Calu3 (cell line): Measurements from ENCODE around the gene CD9. TPM values are rescaled to one million over a fixed set of nuclear protein-coding genes. Genes with fewer than 3 reads are reported as not detected.

ENCODE experiments used
- BruUV-seq: library from RNA; stranded (reverse); fragments of 400-500 nt; replicated peaks from 2 replicates; lab custom pipeline; 2021; lab: Mats Ljungman, UMichigan
- CTCF ChIA-PET: fragments of 300-600 bp; sonication (Branson Sonifier 250); formaldehyde crosslinking; loops from one replicate; lab custom pipeline; 2022; ENCODE audit warnings: antibody characterized with exemption; lab: Charles Lee
- DNase-seq: peaks from one replicate; pipeline ENCODE4 v3.0.0; 2022
- H3K27ac Mint-ChIP-seq: one replicate; pipeline ENCODE4 v1.8.0; 2022; ENCODE audit warnings: mixed read lengths; ENCODE audit not compliant: unreplicated experiment
- H3K27me3 Mint-ChIP-seq: one replicate; pipeline ENCODE4 v1.8.0; 2022; ENCODE audit warnings: mixed read lengths; ENCODE audit not compliant: unreplicated experiment
- H3K36me3 Mint-ChIP-seq: one replicate; pipeline ENCODE4 v1.8.0; 2022; ENCODE audit warnings: mild to moderate bottlenecking, moderate library complexity, mixed read lengths; ENCODE audit not compliant: insufficient read depth, unreplicated experiment
- H3K4me1 Mint-ChIP-seq: one replicate; pipeline ENCODE4 v1.8.0; 2022; ENCODE audit warnings: mild to moderate bottlenecking, low read depth, mixed read lengths; ENCODE audit not compliant: unreplicated experiment
- H3K4me3 Mint-ChIP-seq: one replicate; pipeline ENCODE4 v1.8.0; 2022; ENCODE audit warnings: mild to moderate bottlenecking, low read depth, moderate library complexity, mixed read lengths; ENCODE audit not compliant: unreplicated experiment
- H3K9me3 Mint-ChIP-seq: one replicate; pipeline ENCODE4 v1.8.0; 2022; ENCODE audit warnings: low read depth, mixed read lengths; ENCODE audit not compliant: unreplicated experiment
- intact Hi-C: fragments of 100-400 bp; cut with micrococcal nuclease; formaldehyde crosslinking; loops from one replicate; pipeline ENCODE4 v1.10.0; 2022; ENCODE audit not compliant: unreplicated experiment
- total RNA-seq: library from RNA; stranded (reverse); gene quantifications from 2 replicates; pipeline ENCODE4 v1.2.3, GENCODE V29; 2022
- TF ChIP-seq, protein P1 (sequence below): fragments of 200-600 bp; IDR thresholded peaks from one replicate; pipeline ENCODE4 v1.8.0; 2022; ENCODE audit warnings: antibody characterized with exemption; ENCODE audit not compliant: unreplicated experiment

The CD9 gene
- total RNA-seq, 1 experiment from 2014 or later: 128 TPM

- intact Hi-C loops: no loop called here
- Mint-ChIP-seq H3K27ac (no peak overlapping the region), H3K9me3 (no peaks in the 10 kb centered on the region), H3K36me3 (no peaks in the 10 kb centered on the region), H3K27me3 (no peaks in the 10 kb centered on the region), H3K4me1 (peaks cover 13% of the 10 kb centered on the region), H3K4me3 (no peak overlapping the region)
- no peak for DNase-seq
- CTCF ChIA-PET: no interaction called here
- TF ChIP-seq, protein P1, sequence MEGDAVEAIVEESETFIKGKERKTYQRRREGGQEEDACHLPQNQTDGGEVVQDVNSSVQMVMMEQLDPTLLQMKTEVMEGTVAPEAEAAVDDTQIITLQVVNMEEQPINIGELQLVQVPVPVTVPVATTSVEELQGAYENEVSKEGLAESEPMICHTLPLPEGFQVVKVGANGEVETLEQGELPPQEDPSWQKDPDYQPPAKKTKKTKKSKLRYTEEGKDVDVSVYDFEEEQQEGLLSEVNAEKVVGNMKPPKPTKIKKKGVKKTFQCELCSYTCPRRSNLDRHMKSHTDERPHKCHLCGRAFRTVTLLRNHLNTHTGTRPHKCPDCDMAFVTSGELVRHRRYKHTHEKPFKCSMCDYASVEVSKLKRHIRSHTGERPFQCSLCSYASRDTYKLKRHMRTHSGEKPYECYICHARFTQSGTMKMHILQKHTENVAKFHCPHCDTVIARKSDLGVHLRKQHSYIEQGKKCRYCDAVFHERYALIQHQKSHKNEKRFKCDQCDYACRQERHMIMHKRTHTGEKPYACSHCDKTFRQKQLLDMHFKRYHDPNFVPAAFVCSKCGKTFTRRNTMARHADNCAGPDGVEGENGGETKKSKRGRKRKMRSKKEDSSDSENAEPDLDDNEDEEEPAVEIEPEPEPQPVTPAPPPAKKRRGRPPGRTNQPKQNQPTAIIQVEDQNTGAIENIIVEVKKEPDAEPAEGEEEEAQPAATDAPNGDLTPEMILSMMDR: no peak
- no TSS peak for BruUV-seq
Measured at GRCh38 chr12:6263931-6264330, 63.7 kb downstream of the CD9 start.

DNA sequence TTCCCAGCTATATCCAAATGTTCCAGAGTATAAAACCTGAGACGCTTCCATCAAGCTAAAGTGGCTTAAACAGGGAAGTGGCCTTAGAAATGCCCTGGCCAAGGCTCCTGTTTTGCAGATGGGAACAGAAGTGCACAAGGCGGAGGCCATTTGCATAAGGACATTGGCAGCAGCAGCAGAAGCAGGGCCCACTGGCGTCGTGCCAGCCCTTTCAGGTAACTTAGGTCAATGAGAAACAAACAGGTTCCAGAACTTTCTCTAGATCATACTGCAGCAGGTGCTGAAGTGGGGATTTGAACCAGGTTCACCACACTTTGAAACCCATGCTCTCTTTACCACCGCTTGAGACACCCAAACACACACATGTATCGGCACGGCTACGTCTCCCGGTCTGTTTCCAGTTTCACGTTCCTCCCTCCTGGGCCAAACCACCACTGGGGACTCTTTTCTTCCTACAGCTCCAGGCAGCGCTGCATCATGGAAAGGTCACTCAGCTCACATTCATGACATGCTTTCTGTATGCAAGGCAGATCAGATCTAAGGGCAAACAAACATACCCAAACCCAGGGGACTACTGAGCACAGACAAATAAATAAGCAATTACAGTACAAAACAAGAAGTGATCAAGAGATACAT, 64.3 kb downstream of the CD9 start:
- Mint-ChIP-seq H3K36me3 (no peaks in the 10 kb centered on the region), H3K4me3 (no peak overlapping the region), H3K9me3 (no peaks in the 10 kb centered on the region), H3K27me3 (no peaks in the 10 kb centered on the region), H3K4me1 (peaks cover 13% of the 10 kb centered on the region), H3K27ac (no peak overlapping the region)
- intact Hi-C loops: no loop called here
- no peak for DNase-seq
- TF ChIP-seq, protein P1: no peak
- no TSS peak for BruUV-seq
- CTCF ChIA-PET: no interaction called here

- TF ChIP-seq, protein P1: no peak
- no peaks in the 10 kb centered on the region for H3K27me3 Mint-ChIP-seq
- H3K4me1 Mint-ChIP-seq: peaks cover 13% of the 10 kb centered on the region
- H3K4me3 Mint-ChIP-seq: no peak overlapping the region
- no peaks in the 10 kb centered on the region for H3K9me3 Mint-ChIP-seq
- BruUV-seq: no TSS peak
- CTCF ChIA-PET: no interaction called here
- intact Hi-C loops: no loop called here
- no peak for DNase-seq
- no peak overlapping the region for H3K27ac Mint-ChIP-seq
- no peaks in the 10 kb centered on the region for H3K36me3 Mint-ChIP-seq
Measured at GRCh38 chr12:6265038-6265405, 64.8 kb downstream of the CD9 start.

- DNase-seq: no peak
- BruUV-seq: no TSS peak
- Mint-ChIP-seq H3K4me3 (no peak overlapping the region), H3K9me3 (no peaks in the 10 kb centered on the region), H3K27me3 (no peaks in the 10 kb centered on the region), H3K36me3 (no peaks in the 10 kb centered on the region), H3K4me1 (peaks cover 13% of the 10 kb centered on the region), H3K27ac (no peak overlapping the region)
- intact Hi-C loops: no loop called here
- CTCF ChIA-PET: interaction anchor here (0.6 to 0.7 kb wide), 2 partner anchors 38 to 66 kb away, joined by 3 read pairs; no protein-coding TSS in a partner anchor
- TF ChIP-seq, protein P1: no peak
Measured at GRCh38 chr12:6266541-6266966, 66.4 kb downstream of the CD9 start.
